GM11168 (cell line): ENCODE results near the gene LRRC9.
"Not testable (repeated sequence)": the region's sequence is repeated elsewhere in the genome, so short reads cannot be mapped to it uniquely, and the experiment has no call there.

ENCODE experiments used
- in situ Hi-C: fragments of 300-500 bp; cut with MboI; formaldehyde crosslinking; loops from one replicate; pipeline ENCODE4 v1.12.0; 2022; ENCODE audit warnings: low sequenced_read_pairs; ENCODE audit not compliant: unreplicated experiment

LRRC9 gene

GRCh38 chr14:59944909-59945308 is 25.0 kb downstream of the LRRC9 start:
- in situ Hi-C loops: no loop called here

- in situ Hi-C loops: not testable (repeated sequence)
These were observed 32.2 kb downstream of the LRRC9 start for GRCh38 chr14:59952141-59952540.

- in situ Hi-C loops: not testable (repeated sequence)
These were observed 37.9 kb downstream of the LRRC9 start for GRCh38 chr14:59957890-59958289.

GRCh38 chr14:59959668-59960067 is 39.7 kb downstream of the LRRC9 start:
- in situ Hi-C loops: no loop called here

- in situ Hi-C loops: no loop called here
These were observed 41.6 kb downstream of the LRRC9 start for GRCh38 chr14:59961518-59962062.

GRCh38 chr14:59964251-59965007 is 44.5 kb downstream of the LRRC9 start:
- in situ Hi-C loops: loop anchor here (5.0 kb wide), 1 partner anchor 218 kb away; no protein-coding TSS in a partner anchor

GRCh38 chr14:59969319-59969718 is 49.4 kb downstream of the LRRC9 start:
- in situ Hi-C loops: loop anchor here (5.0 kb wide), 1 partner anchor 213 kb away; no protein-coding TSS in a partner anchor

GRCh38 chr14:59981564-59981963 is 61.6 kb downstream of the LRRC9 start:
- in situ Hi-C loops: no loop called here

GRCh38 chr14:59983048-59983447 is 63.1 kb downstream of the LRRC9 start:
- in situ Hi-C loops: no loop called here

GRCh38 chr14:59986556-59987059 is 66.7 kb downstream of the LRRC9 start:
- in situ Hi-C loops: no loop called here

GRCh38 chr14:59997449-59997848 is 77.5 kb downstream of the LRRC9 start:
- in situ Hi-C loops: no loop called here

GRCh38 chr14:59997966-59998365 is 78.0 kb downstream of the LRRC9 start:
- in situ Hi-C loops: no loop called here

GRCh38 chr14:59998564-59998963 is 78.6 kb downstream of the LRRC9 start:
- in situ Hi-C loops: no loop called here

GRCh38 chr14:60002819-60003492 is 83.0 kb downstream of the LRRC9 start:
- in situ Hi-C loops: no loop called here

- in situ Hi-C loops: no loop called here
These were observed 84.0 kb downstream of the LRRC9 start for GRCh38 chr14:60003991-60004390.

- in situ Hi-C loops: no loop called here
These were observed 88.1 kb downstream of the LRRC9 start for GRCh38 chr14:60008042-60008441.

GRCh38 chr14:60010263-60010662 is 90.3 kb downstream of the LRRC9 start:
- in situ Hi-C loops: not testable (repeated sequence)

- in situ Hi-C loops: no loop called here
These were observed 94.5 kb downstream of the LRRC9 start for GRCh38 chr14:60014402-60014801.

- in situ Hi-C loops: no loop called here
These were observed 101.7 kb downstream of the LRRC9 start for GRCh38 chr14:60021619-60022018.

- in situ Hi-C loops: no loop called here
These were observed 105.6 kb downstream of the LRRC9 start for GRCh38 chr14:60025571-60025970.

GRCh38 chr14:60035177-60035576 is 115.2 kb downstream of the LRRC9 start:
- in situ Hi-C loops: no loop called here
